ENCODE measurements around the gene KRT20.

The KRT20 gene

DNA sequence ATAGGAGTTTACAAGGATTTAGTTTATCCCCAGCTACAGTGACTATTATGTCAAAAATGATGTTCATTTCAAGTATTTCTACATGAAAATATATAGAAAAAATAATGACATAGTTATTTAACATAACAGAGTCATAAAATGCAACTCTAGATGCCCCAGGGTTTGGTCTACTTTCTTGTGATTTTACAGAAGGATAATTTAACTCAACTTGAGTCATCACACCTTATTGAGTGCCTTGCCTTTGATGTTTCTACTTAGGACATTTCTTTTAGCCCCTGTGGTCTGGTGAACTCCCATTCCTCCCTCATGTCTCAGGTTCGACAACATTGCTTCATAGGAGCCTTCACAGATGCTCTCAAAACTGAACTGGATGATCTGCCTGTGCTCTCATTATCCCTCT, 2.0 kb downstream of the KRT20 start:
- TF ChIP-seq, protein P1, sequence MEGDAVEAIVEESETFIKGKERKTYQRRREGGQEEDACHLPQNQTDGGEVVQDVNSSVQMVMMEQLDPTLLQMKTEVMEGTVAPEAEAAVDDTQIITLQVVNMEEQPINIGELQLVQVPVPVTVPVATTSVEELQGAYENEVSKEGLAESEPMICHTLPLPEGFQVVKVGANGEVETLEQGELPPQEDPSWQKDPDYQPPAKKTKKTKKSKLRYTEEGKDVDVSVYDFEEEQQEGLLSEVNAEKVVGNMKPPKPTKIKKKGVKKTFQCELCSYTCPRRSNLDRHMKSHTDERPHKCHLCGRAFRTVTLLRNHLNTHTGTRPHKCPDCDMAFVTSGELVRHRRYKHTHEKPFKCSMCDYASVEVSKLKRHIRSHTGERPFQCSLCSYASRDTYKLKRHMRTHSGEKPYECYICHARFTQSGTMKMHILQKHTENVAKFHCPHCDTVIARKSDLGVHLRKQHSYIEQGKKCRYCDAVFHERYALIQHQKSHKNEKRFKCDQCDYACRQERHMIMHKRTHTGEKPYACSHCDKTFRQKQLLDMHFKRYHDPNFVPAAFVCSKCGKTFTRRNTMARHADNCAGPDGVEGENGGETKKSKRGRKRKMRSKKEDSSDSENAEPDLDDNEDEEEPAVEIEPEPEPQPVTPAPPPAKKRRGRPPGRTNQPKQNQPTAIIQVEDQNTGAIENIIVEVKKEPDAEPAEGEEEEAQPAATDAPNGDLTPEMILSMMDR (IDR thresholded peaks at IDR 0.05; ENCODE audit: low read depth, low read length, missing control alignments), result no peak
- no peak for DNase-seq (ENCODE audit: low read depth)
- H3K4me3 ChIP-seq (ENCODE audit: low read depth, low read length), result no peak overlapping the region

DNA sequence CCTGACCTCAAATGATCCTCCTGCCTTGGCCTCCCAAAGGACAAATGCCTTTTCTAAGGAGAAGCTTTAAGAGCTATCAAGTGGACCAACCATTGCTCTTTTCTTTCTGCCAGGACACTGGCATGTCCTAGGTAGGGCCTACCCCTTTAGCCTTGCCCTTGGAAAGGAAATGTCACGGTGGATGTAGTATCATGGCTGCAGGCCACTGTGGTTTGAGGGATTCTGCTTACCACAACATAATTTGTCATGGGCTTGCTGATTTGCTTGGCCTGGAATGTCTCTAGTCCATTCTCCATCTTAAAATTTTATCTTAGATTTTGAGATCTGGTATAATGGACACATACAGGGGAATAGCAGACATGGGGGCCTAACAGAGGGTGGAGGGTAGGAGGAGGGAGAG, 6.0 kb downstream of the KRT20 start:
- TF ChIP-seq, protein P1 (IDR thresholded peaks at IDR 0.05; ENCODE audit: low read depth, low read length, missing control alignments), result no peak
- no peak for DNase-seq (ENCODE audit: low read depth)
- no peak overlapping the region for H3K4me3 ChIP-seq (ENCODE audit: low read depth, low read length)

DNA sequence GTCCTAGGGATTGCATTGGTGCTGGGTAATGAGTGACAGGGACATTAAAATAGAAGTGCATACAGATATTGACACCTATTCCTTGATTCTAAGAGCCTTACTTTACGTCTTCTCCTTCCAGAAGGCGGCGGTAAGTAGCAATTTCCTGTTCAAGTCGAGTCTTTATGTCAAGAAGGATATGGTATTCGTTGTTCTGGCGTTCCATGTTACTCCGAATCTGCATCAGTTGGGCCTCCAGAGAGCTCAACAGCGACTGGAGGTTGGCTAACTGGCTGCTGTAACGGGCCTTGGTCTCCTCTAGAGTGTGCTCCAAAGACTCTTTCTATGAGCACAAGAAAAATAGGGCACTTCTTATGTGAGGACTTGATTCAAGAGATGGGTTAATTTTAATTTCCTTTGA, 7.0 kb downstream of the KRT20 start:
- TF ChIP-seq, protein P1 (IDR thresholded peaks at IDR 0.05; ENCODE audit: low read depth, low read length, missing control alignments), result no peak
- no peak for DNase-seq (ENCODE audit: low read depth)
- no peak overlapping the region for H3K4me3 ChIP-seq (ENCODE audit: low read depth, low read length)

DNA sequence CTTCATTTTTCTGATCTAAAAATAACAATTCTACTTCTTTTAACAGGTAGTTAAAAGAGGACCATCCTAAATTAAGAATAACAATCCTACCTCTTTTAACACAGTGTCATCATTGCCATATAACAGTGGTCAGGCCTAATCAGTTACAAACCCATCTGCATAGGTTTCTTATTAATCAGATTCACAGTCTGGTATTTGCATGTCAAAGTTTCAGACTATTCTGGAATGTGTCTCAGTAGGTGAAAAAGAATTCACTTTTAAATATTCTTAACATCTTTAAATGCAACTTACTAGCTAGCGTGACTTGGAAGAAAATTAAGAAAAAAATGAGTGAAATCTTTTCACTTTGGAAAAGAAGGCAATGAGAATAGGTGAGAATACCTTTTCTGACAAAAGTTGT, 11.2 kb downstream of the KRT20 start:
- no peak overlapping the region for H3K4me3 ChIP-seq (ENCODE audit: low read depth, low read length)
- DNase-seq (ENCODE audit: low read depth), result no peak
- TF ChIP-seq, protein P1 (IDR thresholded peaks at IDR 0.05; ENCODE audit: low read depth, low read length, missing control alignments), result no peak

DNA sequence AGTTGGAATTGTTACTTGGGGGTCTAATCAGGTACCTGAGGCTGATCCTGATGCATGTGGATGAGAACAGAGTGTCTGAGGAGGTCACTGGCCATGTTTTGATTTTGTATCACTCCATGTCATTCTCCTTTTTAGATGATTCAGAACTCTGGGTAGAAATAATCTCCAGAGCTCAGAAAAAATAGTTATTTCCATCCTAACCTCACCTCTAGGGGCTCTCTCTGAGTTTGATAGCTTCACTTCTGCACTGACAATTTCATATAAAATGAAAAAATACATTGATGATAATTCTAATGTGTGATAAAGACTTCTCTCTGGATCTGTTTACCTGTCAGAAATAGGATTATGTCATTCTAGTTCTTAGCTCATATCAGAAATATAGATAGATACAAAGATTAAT, 11.8 kb downstream of the KRT20 start:
- TF ChIP-seq, protein P1 (IDR thresholded peaks at IDR 0.05; ENCODE audit: low read depth, low read length, missing control alignments), result no peak
- DNase-seq (ENCODE audit: low read depth), result no peak

DNA sequence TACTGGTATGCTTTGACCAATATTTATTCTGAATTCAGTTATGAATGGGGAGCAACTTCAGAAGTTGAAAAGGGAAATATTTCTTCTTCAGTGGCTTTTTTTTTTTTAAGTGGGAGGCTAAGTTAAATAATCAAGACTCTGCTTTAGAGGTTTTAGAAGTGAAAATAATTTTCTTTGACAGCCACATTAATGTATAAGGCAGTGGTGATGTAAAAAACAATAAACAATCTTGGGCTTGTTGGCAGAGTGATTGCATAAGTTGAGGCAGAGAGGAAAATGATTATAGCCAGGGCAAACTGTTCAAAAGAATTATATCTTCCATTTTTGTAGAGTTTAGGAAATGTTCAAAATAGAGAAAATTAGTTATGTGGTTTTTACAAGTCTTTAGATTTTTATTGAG, 12.6 kb downstream of the KRT20 start:
- TF ChIP-seq, protein P1 (IDR thresholded peaks at IDR 0.05; ENCODE audit: low read depth, low read length, missing control alignments), result no peak
- DNase-seq (ENCODE audit: low read depth), result no peak
- H3K4me3 ChIP-seq (ENCODE audit: low read depth, low read length), result no peak overlapping the region

More for the DNA sequence above, 11.8 kb downstream of the KRT20 start:
- no peak overlapping the region for H3K4me3 ChIP-seq (ENCODE audit: low read depth, low read length)

DNA sequence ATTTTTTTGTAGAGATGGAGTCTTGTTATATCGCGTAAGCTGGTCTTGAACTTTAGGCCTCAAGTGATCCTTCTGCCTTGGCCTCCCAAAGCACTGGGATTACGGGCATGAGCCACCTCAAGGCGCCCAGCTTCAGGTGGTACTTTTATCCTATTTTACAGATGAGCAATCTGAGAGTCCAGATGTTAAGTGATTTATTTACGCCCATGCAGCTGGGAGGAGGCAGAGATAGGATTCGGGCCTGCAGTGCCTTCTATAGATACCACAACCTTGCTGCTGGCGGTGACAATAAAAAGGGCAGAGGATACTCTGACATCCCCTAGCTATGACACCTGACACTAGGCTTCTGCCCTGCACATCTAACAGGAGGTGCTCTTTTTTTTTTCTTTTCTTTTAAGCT, 13.7 kb downstream of the KRT20 start:
- TF ChIP-seq, protein P1 (IDR thresholded peaks at IDR 0.05; ENCODE audit: low read depth, low read length, missing control alignments), result no peak
- H3K4me3 ChIP-seq (ENCODE audit: low read depth, low read length), result no peak overlapping the region
- DNase-seq (ENCODE audit: low read depth), result no peak
